GM19463 (cell line): ENCODE measurements around the gene CCNYL1.
A peak's percentile ranks its signal among the peaks of the same experiment; 100 is the strongest.

Experiments used
- ATAC-seq: cut with Tn5 transposase; IDR thresholded peaks from one replicate; pipeline ENCODE4 v1.9.1; 2021; ENCODE audit warnings: mild to moderate bottlenecking, moderate library complexity; ENCODE audit not compliant: unreplicated experiment

Gene CCNYL1

GRCh38 chr2:207764096-207764630 is 52.7 kb downstream of the CCNYL1 start:
- no peak for ATAC-seq

- no peak for ATAC-seq
Measured at GRCh38 chr2:207765547-207765946, 54.1 kb downstream of the CCNYL1 start.

GRCh38 chr2:207766041-207766551 is 54.7 kb downstream of the CCNYL1 start:
- no peak for ATAC-seq

- no peak for ATAC-seq
Measured at GRCh38 chr2:207766697-207767460, 55.4 kb downstream of the CCNYL1 start.

GRCh38 chr2:207767461-207768167 is 56.2 kb downstream of the CCNYL1 start:
- ATAC-seq, result no peak

- peak; percentile 11 for ATAC-seq
Measured at GRCh38 chr2:207768168-207768865, 56.9 kb downstream of the CCNYL1 start.

- ATAC-seq, result peak; percentile 4
Measured at GRCh38 chr2:207768866-207769596, 57.6 kb downstream of the CCNYL1 start.

GRCh38 chr2:207770602-207771404 is 59.4 kb downstream of the CCNYL1 start:
- no peak for ATAC-seq

- ATAC-seq, result no peak
Measured at GRCh38 chr2:207771421-207771820, 60.0 kb downstream of the CCNYL1 start.

GRCh38 chr2:207772081-207772843 is 60.8 kb downstream of the CCNYL1 start:
- ATAC-seq, result no peak

- ATAC-seq, result no peak
Measured at GRCh38 chr2:207772844-207773205, 61.4 kb downstream of the CCNYL1 start.

- no peak for ATAC-seq
Measured at GRCh38 chr2:207775473-207775872, 64.0 kb downstream of the CCNYL1 start.

- no peak for ATAC-seq
Measured at GRCh38 chr2:207777124-207777523, 65.7 kb downstream of the CCNYL1 start.

GRCh38 chr2:207778298-207778882 is 67.0 kb downstream of the CCNYL1 start:
- ATAC-seq, result no peak

GRCh38 chr2:207779523-207779922 is 68.1 kb downstream of the CCNYL1 start:
- no peak for ATAC-seq

- no peak for ATAC-seq
Measured at GRCh38 chr2:207782238-207783030, 71.0 kb downstream of the CCNYL1 start.

- no peak for ATAC-seq
Measured at GRCh38 chr2:207783514-207783913, 72.1 kb downstream of the CCNYL1 start.

- no peak for ATAC-seq
Measured at GRCh38 chr2:207784898-207785297, 73.5 kb downstream of the CCNYL1 start.
